ENCODE measurements around the gene PPP4R4. TPM values are rescaled to one million over a fixed set of nuclear protein-coding genes. Genes with fewer than 3 reads are reported as not detected.
"Not testable (repeated sequence)": the region's sequence is repeated elsewhere in the genome, so short reads cannot be mapped to it uniquely, and the experiment has no call there.

PPP4R4 gene
- total RNA-seq, 1 donor from 2014 or later: 0.88 TPM

- intact Hi-C loops (cut with micrococcal nuclease): not testable (repeated sequence)
Observed at GRCh38 chr14:94264195-94264594, 90.1 kb downstream of the PPP4R4 start.

- intact Hi-C loops (cut with micrococcal nuclease): no loop called here
Observed at GRCh38 chr14:94267352-94267751, 93.2 kb downstream of the PPP4R4 start.

- intact Hi-C loops (cut with micrococcal nuclease): not testable (repeated sequence)
Observed at GRCh38 chr14:94268582-94268981, 94.5 kb downstream of the PPP4R4 start.

- intact Hi-C loops (cut with micrococcal nuclease): no loop called here
Observed at GRCh38 chr14:94269156-94269555, 95.0 kb downstream of the PPP4R4 start.

- intact Hi-C loops (cut with micrococcal nuclease): not testable (repeated sequence)
Observed at GRCh38 chr14:94276898-94277561, 102.9 kb downstream of the PPP4R4 start.

- intact Hi-C loops (cut with micrococcal nuclease): no loop called here
Observed at GRCh38 chr14:94278731-94279130, 104.6 kb downstream of the PPP4R4 start.

- intact Hi-C loops (cut with micrococcal nuclease): no loop called here
Observed at GRCh38 chr14:94282991-94283723, 109.0 kb downstream of the PPP4R4 start.

- intact Hi-C loops (cut with micrococcal nuclease): no loop called here
Observed at GRCh38 chr14:94284221-94284620, 110.1 kb downstream of the PPP4R4 start.

GRCh38 chr14:94285158-94285557, 111.0 kb downstream of the PPP4R4 start:
- intact Hi-C loops (cut with micrococcal nuclease): no loop called here

- intact Hi-C loops (cut with micrococcal nuclease): no loop called here
Observed at GRCh38 chr14:94288610-94289465, 114.7 kb downstream of the PPP4R4 start.

GRCh38 chr14:94290197-94290596, 116.1 kb downstream of the PPP4R4 start:
- intact Hi-C loops (cut with micrococcal nuclease): no loop called here

GRCh38 chr14:94291159-94291905, 117.2 kb downstream of the PPP4R4 start:
- intact Hi-C loops (cut with micrococcal nuclease): no loop called here

- intact Hi-C loops (cut with micrococcal nuclease): no loop called here
Observed at GRCh38 chr14:94291906-94292525, 117.9 kb downstream of the PPP4R4 start.

- intact Hi-C loops (cut with micrococcal nuclease): no loop called here
Observed at GRCh38 chr14:94292526-94292871, 118.4 kb downstream of the PPP4R4 start.

GRCh38 chr14:94292872-94293577, 118.9 kb downstream of the PPP4R4 start, which contains the start of gene SERPINA10:
SERPINA10 (minus strand) TSS chr14:94293268; CDS start chr14:94290593, 2,675 bp downstream.
- intact Hi-C loops (cut with micrococcal nuclease): no loop called here

- intact Hi-C loops (cut with micrococcal nuclease): no loop called here
Observed at GRCh38 chr14:94293578-94293924, 119.4 kb downstream of the PPP4R4 start.

- intact Hi-C loops (cut with micrococcal nuclease): no loop called here
Observed at GRCh38 chr14:94295360-94296180, 121.4 kb downstream of the PPP4R4 start.

GRCh38 chr14:94296181-94296545, 122.0 kb downstream of the PPP4R4 start:
- intact Hi-C loops (cut with micrococcal nuclease): not testable (repeated sequence)

- intact Hi-C loops (cut with micrococcal nuclease): no loop called here
Observed at GRCh38 chr14:94298130-94298529, 124.0 kb downstream of the PPP4R4 start.
